ENCODE results near the gene NGRN.
A peak's percentile ranks its signal among the peaks of the same experiment; 100 is the strongest.

NGRN gene

DNA sequence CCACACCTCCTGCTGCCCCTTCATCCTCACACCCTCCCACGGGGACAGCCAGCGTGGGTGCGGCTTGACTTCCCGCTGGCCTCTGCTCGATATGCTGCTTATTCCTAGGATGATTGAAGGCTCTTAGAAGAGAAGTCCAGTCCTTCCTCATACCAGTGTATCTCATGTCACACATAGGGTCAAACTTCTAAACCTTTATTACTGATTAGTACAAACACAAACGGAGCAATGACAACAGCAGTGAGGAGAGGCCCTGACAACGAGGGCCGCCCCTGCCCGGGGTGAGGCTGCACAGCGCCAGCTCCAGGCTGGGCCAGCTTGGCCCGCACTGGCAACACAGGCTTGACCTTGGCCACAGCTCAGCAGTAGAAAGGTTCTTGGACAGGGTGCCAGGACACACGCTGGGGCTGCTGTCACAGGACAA lies 35.4 kb upstream of the NGRN start:
- H3K27me3 ChIP-seq (ENCODE audit: insufficient read depth, low read length) = no peaks in the 10 kb centered on the region
- H3K36me3 ChIP-seq (ENCODE audit: insufficient read depth, low read length) = peaks cover 48% of the 10 kb centered on the region
- H2AFZ ChIP-seq (ENCODE audit: low read depth, low read length) = no peak overlapping the region
- no peaks in the 10 kb centered on the region for H3K9me3 ChIP-seq (ENCODE audit: low read length)
- peaks cover 8% of the 10 kb centered on the region for H3K4me1 ChIP-seq (ENCODE audit: insufficient read depth, low read length)
- H3K4me3 ChIP-seq (ENCODE audit: low read length) = no peak overlapping the region

DNA sequence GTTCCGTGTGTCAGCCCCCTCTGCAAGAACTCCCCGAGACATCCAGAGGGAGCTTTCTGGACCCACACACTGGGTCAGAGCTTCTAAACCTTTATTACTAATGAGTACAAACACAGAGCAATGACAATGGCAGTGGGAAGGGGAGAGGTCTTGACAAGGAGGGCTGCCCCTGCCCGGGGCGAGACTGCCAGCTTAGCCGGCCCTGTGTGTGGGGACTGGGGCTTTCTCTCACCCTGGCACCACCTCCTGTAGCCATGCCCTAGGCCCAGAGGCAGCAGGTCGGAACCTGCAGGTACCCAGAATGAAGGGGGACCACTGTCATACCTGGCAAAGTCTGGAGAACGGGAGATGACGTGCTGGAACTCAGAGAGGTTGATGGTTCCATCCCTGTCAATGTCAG lies 34.9 kb upstream of the NGRN start:
- Histone ChIP-seq H3K27me3 (ENCODE audit: insufficient read depth, low read length) (no peaks in the 10 kb centered on the region), H3K9me3 (ENCODE audit: low read length) (no peaks in the 10 kb centered on the region), H2AFZ (ENCODE audit: low read depth, low read length) (no peak overlapping the region), H3K36me3 (ENCODE audit: insufficient read depth, low read length) (peaks cover 43% of the 10 kb centered on the region), H3K4me1 (ENCODE audit: insufficient read depth, low read length) (peaks cover 8% of the 10 kb centered on the region), H3K4me3 (ENCODE audit: low read length) (no peak overlapping the region)

DNA sequence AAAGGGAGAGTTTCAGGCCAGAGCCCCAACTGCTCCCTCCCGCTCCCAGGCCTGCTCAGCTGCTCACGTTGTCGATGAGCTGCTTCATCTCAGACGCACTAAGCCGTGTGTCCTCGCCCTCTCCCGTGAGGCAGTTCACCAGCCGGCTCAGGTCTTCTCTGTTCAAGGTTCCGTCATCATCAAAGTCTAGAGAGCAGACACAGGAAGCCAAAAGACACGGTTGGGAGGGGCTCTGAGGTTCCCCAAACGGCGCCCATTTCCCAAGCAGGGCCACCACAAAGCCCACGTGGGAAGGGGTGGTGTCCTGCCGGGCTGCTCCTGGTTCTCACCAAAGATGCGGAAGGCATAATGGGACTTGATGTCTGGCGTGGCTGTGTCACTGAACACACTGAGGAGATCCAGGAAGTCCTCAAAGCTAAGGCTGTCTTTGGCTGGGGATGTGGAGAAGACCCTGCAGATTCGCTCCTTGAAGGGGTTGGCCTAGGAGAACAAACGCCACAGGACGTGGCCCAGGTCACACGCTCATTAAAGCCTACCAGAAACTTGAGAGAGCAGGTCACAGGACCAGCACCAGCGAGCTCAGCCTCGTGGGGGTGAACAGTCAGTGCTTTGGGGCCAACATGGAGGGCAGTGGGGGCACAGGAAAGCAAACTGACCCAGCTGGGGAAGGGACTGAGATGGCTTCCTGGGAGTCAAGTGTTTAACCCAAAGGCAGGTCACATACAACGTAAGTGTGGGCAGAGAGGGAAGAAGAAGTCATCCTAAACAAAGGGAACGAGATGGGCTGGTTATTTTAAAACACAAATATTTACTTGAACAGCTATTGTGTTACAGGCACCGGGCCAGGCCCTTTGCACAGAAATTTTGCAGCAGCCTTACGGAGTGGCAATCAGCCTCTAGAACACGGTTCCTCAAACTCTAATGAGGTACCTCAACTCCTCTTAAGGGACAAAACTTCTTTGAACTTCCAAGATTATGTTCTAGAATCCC lies 34.1 kb upstream of the NGRN start:
- peaks cover 38% of the 10 kb centered on the region for H3K36me3 ChIP-seq (ENCODE audit: insufficient read depth, low read length)
- H2AFZ ChIP-seq (ENCODE audit: low read depth, low read length) = no peak overlapping the region
- peaks cover 8% of the 10 kb centered on the region for H3K4me1 ChIP-seq (ENCODE audit: insufficient read depth, low read length)
- no peaks in the 10 kb centered on the region for H3K27me3 ChIP-seq (ENCODE audit: insufficient read depth, low read length)
- H3K9me3 ChIP-seq (ENCODE audit: low read length) = no peaks in the 10 kb centered on the region
- H3K4me3 ChIP-seq (ENCODE audit: low read length) = no peak overlapping the region

DNA sequence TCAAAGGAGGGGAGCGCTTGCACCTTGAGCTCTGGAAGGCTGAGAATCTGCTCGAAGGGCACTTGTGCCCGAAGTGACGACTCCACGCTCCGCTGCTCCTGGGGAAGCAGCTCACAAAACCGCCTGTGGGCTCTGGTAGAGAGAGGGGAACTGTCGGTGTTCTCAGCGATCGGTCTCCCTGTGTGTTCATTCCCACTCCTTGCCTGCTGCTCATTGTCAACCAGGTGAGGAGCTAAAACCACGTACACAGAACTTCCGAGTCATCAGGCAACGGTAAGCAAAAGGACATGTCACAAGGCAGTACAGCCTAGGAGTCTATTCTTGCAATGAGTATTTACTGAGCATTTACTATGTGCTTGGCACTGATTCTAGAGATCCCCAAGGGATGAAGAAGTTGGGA lies 33.3 kb upstream of the NGRN start:
- peaks cover 34% of the 10 kb centered on the region for H3K36me3 ChIP-seq (ENCODE audit: insufficient read depth, low read length)
- H3K27me3 ChIP-seq (ENCODE audit: insufficient read depth, low read length) = no peaks in the 10 kb centered on the region
- no peaks in the 10 kb centered on the region for H3K9me3 ChIP-seq (ENCODE audit: low read length)
- peaks cover 8% of the 10 kb centered on the region for H3K4me1 ChIP-seq (ENCODE audit: insufficient read depth, low read length)
- no peak overlapping the region for H3K4me3 ChIP-seq (ENCODE audit: low read length)
- H2AFZ ChIP-seq (ENCODE audit: low read depth, low read length) = no peak overlapping the region

DNA sequence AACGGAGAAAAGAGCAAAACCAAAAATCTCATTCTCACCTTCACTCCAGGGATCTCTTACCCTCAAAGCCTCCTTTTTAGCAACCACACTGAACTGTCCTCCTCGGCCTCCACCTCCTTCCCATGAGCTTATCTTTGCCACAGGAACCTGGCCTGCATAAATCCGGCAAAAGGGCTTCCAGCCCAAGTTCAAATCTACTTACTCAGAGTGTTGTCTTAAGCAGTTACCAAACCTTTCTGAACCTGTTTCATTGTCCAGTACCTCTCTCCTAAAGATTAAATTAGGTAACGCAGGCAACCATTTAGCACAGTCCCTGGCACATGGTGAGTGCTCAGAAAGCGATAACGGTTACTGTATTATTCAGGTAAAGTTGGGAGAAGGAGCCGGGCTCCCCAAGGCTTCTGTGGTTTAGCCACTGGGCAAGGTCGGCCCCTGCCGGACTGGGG lies 32.5 kb upstream of the NGRN start:
- H3K4me3 ChIP-seq (ENCODE audit: low read length) = peak overlapping the region; percentile 90
- no peaks in the 10 kb centered on the region for H3K9me3 ChIP-seq (ENCODE audit: low read length)
- peaks cover 8% of the 10 kb centered on the region for H3K4me1 ChIP-seq (ENCODE audit: insufficient read depth, low read length)
- peaks cover 27% of the 10 kb centered on the region for H3K36me3 ChIP-seq (ENCODE audit: insufficient read depth, low read length)
- H3K27me3 ChIP-seq (ENCODE audit: insufficient read depth, low read length) = no peaks in the 10 kb centered on the region
- H2AFZ ChIP-seq (ENCODE audit: low read depth, low read length) = peak overlapping the region; percentile 90

DNA sequence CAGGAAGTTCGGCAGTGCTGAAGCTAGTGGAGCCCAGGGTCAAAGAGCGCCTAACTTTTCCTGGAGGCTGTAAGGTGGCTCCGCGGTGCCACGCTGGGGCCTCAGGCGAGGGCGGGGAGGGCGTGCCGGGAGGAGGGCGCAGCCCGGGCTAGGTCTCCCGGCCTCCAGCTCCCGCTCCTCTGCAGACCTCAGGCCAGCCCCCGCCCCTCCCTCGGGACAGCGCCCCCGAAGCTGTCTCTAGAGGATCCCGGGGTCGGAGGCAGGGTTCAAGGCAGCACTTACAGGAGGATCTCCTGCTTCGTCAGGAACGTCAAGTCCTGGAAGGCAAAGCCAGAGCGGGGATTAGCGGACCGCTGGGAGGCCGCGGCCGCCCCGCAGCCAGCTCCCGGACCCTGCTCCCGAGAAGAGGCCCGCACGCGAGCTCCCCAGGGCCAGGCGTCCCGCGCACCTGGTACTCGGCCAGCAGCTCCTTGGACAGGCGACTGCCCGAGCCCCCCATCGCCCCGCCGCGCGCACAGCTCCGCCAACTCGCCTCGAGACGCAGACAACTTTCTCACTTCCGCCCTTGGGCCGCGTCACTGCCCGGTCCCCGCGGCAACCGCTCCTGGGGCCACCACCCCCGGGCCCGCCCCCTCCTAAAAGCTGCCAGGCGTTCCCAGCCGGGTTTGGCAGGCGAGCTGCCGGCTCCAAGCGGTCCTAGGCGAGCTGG lies 31.9 kb upstream of the NGRN start, which contains the start of gene CIB1:
Gene CIB1, minus strand, starts transcription at position 555 of the 709 bp plus-strand sequence. Its CDS starts 56 bp downstream, at position 499.
- peak within 1 kb of the TSS; percentile 90 for H2AFZ ChIP-seq (ENCODE audit: low read depth, low read length)
- no peaks in the 10 kb centered on the region for H3K9me3 ChIP-seq (ENCODE audit: low read length)
- peaks cover 26% of the 10 kb centered on the region for H3K36me3 ChIP-seq (ENCODE audit: insufficient read depth, low read length)
- H3K4me3 ChIP-seq (ENCODE audit: low read length) = peak within 1 kb of the TSS; percentile 90
- H3K4me1 ChIP-seq (ENCODE audit: insufficient read depth, low read length) = peaks cover 8% of the 10 kb centered on the region
- H3K27me3 ChIP-seq (ENCODE audit: insufficient read depth, low read length) = no peaks in the 10 kb centered on the region

DNA sequence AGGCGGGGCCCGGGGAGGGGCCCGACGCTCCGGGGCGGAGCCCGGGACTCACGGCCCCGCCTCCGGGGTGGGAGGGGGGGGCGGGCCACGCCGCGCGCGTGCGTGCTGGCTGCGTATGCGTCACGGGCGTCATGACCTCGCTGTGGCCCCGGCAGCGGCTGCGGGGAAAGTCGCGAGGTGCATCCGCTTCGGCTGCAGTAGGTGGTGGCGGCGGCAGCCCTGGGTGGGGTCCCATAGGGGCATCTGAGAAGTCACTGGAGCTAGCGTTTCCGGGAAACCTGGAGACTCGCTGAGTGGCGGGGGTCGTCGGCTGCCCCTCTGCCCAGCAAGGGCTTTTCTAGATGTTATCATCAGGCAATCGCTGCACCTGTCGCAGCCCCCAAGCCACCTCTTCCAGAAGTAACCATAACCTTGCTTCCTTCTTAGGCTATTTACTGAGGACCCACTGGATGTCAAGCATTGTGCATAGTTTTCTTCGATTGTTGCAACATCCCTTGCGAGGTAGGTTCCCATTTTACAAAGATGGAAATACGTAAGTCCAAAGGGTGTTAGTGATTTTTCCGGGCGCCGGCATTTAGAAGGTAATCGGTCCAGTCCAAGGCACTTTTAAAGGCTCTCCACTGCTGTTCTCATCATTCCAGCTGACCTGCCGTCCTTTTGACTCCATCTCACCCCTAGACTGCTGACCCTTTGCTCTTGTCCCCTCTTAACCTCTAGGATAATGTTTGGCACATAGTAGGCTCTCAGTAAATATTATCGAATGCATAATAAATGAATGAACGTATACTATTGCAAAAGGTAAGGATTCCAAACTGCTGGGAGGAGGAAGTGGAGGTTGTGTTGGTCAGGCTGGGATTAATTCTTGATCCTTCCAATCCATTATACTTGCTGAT lies 31.1 kb upstream of the NGRN start, which contains the start of gene GDPGP1:
Gene GDPGP1, plus strand, starts transcription at position 114 of the 893 bp plus-strand sequence. CDS start 6,700 bp downstream, outside the sequence.
- Histone ChIP-seq H3K4me1 (ENCODE audit: insufficient read depth, low read length) (peaks cover 8% of the 10 kb centered on the region), H2AFZ (ENCODE audit: low read depth, low read length) (peak within 1 kb of the TSS; percentile 90), H3K4me3 (ENCODE audit: low read length) (peak within 1 kb of the TSS; percentile 90), H3K9me3 (ENCODE audit: low read length) (no peaks in the 10 kb centered on the region), H3K36me3 (ENCODE audit: insufficient read depth, low read length) (peaks cover 19% of the 10 kb centered on the region), H3K27me3 (ENCODE audit: insufficient read depth, low read length) (no peaks in the 10 kb centered on the region)

DNA sequence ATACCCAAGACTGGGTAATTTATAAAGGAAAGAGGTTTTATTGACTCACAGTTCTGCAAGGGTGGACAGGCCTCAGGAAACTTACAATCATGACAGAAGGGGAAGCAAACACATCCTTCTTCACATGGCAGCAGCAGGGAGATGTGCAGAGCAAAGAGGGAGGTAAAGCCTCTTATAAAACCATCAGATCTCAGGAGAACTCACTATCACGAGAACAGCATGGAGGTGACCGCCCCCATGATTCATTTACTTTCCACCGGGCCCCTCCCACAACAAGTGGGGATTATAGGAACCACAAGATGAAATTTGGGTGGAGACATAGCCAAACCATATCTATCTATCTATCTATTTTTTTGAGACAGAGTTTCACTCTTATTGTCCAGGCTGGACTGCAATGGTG lies 26.1 kb upstream of the NGRN start:
- Histone ChIP-seq H3K36me3 (ENCODE audit: insufficient read depth, low read length) (peaks cover 3% of the 10 kb centered on the region), H3K4me3 (ENCODE audit: low read length) (no peak overlapping the region), H3K4me1 (ENCODE audit: insufficient read depth, low read length) (peaks cover 3% of the 10 kb centered on the region), H3K27me3 (ENCODE audit: insufficient read depth, low read length) (no peaks in the 10 kb centered on the region), H3K9me3 (ENCODE audit: low read length) (no peaks in the 10 kb centered on the region), H2AFZ (ENCODE audit: low read depth, low read length) (no peak overlapping the region)

DNA sequence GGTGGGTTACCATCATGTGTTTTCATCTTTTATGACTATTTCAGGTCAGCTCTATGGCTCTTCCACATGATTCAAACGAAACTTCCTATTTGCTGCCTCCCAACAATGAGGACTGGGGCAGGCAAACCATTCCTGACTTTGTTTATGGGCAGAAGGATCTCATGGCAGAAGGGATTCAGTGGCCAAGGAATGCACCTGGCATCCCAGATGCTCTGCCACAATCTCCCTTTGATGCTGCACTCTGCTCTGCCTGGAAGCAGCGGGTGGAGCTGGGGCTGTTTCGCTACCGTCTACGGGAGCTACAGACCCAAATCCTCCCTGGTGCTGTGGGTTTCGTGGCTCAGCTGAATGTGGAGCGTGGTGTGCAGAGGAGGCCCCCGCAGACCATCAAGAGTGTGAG lies 24.6 kb upstream of the NGRN start:
- Histone ChIP-seq H3K4me1 (ENCODE audit: insufficient read depth, low read length) (no peaks in the 10 kb centered on the region), H2AFZ (ENCODE audit: low read depth, low read length) (no peak overlapping the region), H3K4me3 (ENCODE audit: low read length) (no peak overlapping the region), H3K9me3 (ENCODE audit: low read length) (no peaks in the 10 kb centered on the region), H3K27me3 (ENCODE audit: insufficient read depth, low read length) (no peaks in the 10 kb centered on the region), H3K36me3 (ENCODE audit: insufficient read depth, low read length) (peaks cover 3% of the 10 kb centered on the region)

DNA sequence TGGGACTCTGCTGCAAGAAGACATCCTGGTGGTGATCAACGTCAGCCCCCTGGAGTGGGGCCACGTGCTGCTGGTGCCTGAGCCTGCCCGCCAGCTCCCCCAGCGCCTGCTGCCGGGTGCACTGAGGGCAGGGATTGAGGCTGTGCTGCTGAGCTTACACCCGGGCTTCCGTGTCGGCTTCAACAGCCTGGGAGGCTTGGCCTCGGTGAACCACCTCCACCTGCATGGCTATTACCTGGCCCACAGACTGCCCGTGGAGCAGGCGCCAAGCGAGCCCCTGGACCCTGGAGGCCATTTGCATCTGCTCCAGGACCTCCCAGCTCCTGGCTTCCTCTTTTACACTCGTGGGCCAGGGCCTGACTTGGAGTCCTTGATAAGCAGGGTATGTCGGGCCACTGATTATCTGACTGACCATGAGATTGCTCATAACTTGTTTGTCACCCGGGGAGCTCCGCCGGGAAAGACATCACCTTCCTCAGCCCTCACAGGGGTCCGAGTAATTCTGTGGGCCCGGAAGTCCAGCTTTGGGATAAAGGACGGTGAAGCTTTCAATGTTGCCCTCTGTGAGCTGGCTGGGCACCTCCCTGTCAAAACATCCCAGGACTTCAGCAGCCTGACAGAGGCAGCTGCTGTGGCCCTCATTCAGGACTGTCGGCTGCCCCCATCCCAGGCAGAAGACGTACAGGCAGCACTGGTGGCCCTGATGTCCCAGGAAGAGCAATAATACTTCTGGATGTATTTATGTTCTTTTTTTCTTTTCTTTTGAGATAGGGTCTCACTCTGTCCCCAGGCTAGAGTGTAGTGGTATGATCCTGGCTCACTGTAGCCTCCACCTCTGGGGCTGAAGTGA lies 23.9 kb upstream of the NGRN start:
- Histone ChIP-seq H3K4me1 (ENCODE audit: insufficient read depth, low read length) (no peaks in the 10 kb centered on the region), H3K4me3 (ENCODE audit: low read length) (no peak overlapping the region), H2AFZ (ENCODE audit: low read depth, low read length) (no peak overlapping the region), H3K27me3 (ENCODE audit: insufficient read depth, low read length) (no peaks in the 10 kb centered on the region), H3K36me3 (ENCODE audit: insufficient read depth, low read length) (peaks cover 3% of the 10 kb centered on the region), H3K9me3 (ENCODE audit: low read length) (no peaks in the 10 kb centered on the region)

DNA sequence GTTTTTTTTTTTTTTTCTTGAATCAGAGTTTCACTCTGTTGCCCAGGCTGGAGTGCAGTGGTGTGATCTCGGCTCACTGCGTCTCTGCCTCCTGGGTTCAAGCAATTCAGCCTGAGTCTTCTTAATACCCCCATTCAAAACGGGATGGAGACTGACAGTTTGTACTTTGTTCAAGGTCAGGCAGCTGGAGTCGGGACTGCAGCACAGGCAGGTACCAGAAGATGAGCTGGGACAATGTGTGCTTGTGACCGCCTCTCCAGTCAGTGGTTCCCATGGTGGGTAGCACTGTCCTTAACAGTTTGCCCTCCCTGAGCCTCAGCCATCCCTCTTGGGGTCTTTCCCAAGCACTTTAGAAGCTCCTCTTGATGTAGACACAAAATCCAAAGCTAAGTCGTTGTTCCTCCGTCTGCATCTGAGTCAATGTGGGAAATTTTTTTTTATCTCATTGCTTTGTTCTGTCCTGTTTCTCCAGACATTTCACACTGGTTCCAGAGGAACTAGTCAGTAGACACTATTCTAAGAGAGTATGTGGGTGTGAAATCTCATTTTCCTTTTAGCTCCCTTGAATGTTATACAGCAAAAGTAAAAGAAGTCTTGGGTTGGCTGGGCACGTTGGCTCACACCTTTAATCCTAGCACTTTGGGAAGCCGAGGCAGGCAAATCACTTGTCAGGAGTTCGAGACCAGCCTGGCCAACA lies 21.4 kb upstream of the NGRN start:
- no peaks in the 10 kb centered on the region for H3K27me3 ChIP-seq (ENCODE audit: insufficient read depth, low read length)
- no peaks in the 10 kb centered on the region for H3K9me3 ChIP-seq (ENCODE audit: low read length)
- H3K36me3 ChIP-seq (ENCODE audit: insufficient read depth, low read length) = no peaks in the 10 kb centered on the region
- no peak overlapping the region for H3K4me3 ChIP-seq (ENCODE audit: low read length)
- H2AFZ ChIP-seq (ENCODE audit: low read depth, low read length) = no peak overlapping the region
- H3K4me1 ChIP-seq (ENCODE audit: insufficient read depth, low read length) = no peaks in the 10 kb centered on the region

Measured in neuron (in vitro differentiated cells).